Fibroblast of mammary gland (primary cell): ENCODE measurements around the gene MUC15.
A peak's percentile ranks its signal among the peaks of the same experiment; 100 is the strongest.

Experiments used
- DNase-seq: peaks from one replicate; pipeline ENCODE4 v3.0.0-alpha.2; 2010; ENCODE audit warnings: low read depth
- H3K4me3 ChIP-seq: 2 replicates; pipeline ENCODE4 v1.5.1; 2011; ENCODE audit warnings: low read depth, mild to moderate bottlenecking, low read length, moderate library complexity; ENCODE audit not compliant: control insufficient read depth
- CTCF ChIP-seq: conservative IDR thresholded peaks from 2 replicates; pipeline ENCODE4 v1.5.1; 2011; ENCODE audit warnings: low read depth, low read length, inconsistent platforms; ENCODE audit not compliant: control insufficient read depth, insufficient read depth

The MUC15 gene

GRCh38 chr11:26527685-26528084, 44.4 kb downstream of the MUC15 start:
- no peak overlapping the region for H3K4me3 ChIP-seq
- no peak for TF ChIP-seq CTCF
- no peak for DNase-seq

- H3K4me3 ChIP-seq, result no peak overlapping the region
- peak; percentile 55 for TF ChIP-seq CTCF
- peak; percentile 68 for DNase-seq
Observed at GRCh38 chr11:26522912-26523610, 49.0 kb downstream of the MUC15 start.

- H3K4me3 ChIP-seq, result no peak overlapping the region
- no peak for DNase-seq
- no peak for TF ChIP-seq CTCF
Observed at GRCh38 chr11:26519469-26519868, 52.6 kb downstream of the MUC15 start.

- no peak for DNase-seq
- TF ChIP-seq CTCF, result no peak
- H3K4me3 ChIP-seq, result no peak overlapping the region
Observed at GRCh38 chr11:26512196-26512595, 59.9 kb downstream of the MUC15 start.

- DNase-seq, result no peak
- TF ChIP-seq CTCF, result no peak
- no peak overlapping the region for H3K4me3 ChIP-seq
Observed at GRCh38 chr11:26510756-26511155, 61.3 kb downstream of the MUC15 start.

GRCh38 chr11:26510164-26510563, 61.9 kb downstream of the MUC15 start:
- DNase-seq, result no peak
- TF ChIP-seq CTCF, result no peak
- H3K4me3 ChIP-seq, result no peak overlapping the region
